GM10847 (cell line): ENCODE data around the gene CCDC9B.

Experiments
- POLR2A ChIP-seq: IDR thresholded peaks from 2 replicates; pipeline ENCODE4 v1.6.1; 2011; ENCODE audit not compliant: insufficient read length; ENCODE audit errors: extremely low read depth

CCDC9B gene

GRCh38 chr15:40287968-40288367 is 52.8 kb downstream of the CCDC9B start:
- no peak for TF ChIP-seq POLR2A

GRCh38 chr15:40287505-40287904 is 53.2 kb downstream of the CCDC9B start:
- TF ChIP-seq POLR2A: no peak

- TF ChIP-seq POLR2A: no peak
Measured at GRCh38 chr15:40286794-40287193, 53.9 kb downstream of the CCDC9B start.

GRCh38 chr15:40286061-40286532 is 54.6 kb downstream of the CCDC9B start:
- TF ChIP-seq POLR2A: no peak

- no peak for TF ChIP-seq POLR2A
Measured at GRCh38 chr15:40285554-40286011, 55.2 kb downstream of the CCDC9B start.

GRCh38 chr15:40285151-40285550 is 55.6 kb downstream of the CCDC9B start:
- TF ChIP-seq POLR2A: no peak

- no peak for TF ChIP-seq POLR2A
Measured at GRCh38 chr15:40283615-40284300, 57.0 kb downstream of the CCDC9B start.

- no peak for TF ChIP-seq POLR2A
Measured at GRCh38 chr15:40282869-40283614, 57.7 kb downstream of the CCDC9B start, which contains the start of gene ANKRD63. Gene ANKRD63 (minus strand): TSS chr15:40283064. CDS start chr15:40282586, 478 bp downstream.

GRCh38 chr15:40282147-40282868 is 58.4 kb downstream of the CCDC9B start:
- TF ChIP-seq POLR2A: no peak

- TF ChIP-seq POLR2A: no peak
Measured at GRCh38 chr15:40281801-40282146, 59.0 kb downstream of the CCDC9B start.
